ENCODE data around the gene ETFA.
"Not testable (repeated sequence)": the region's sequence is repeated elsewhere in the genome, so short reads cannot be mapped to it uniquely, and the experiment has no call there.

Gene ETFA

DNA sequence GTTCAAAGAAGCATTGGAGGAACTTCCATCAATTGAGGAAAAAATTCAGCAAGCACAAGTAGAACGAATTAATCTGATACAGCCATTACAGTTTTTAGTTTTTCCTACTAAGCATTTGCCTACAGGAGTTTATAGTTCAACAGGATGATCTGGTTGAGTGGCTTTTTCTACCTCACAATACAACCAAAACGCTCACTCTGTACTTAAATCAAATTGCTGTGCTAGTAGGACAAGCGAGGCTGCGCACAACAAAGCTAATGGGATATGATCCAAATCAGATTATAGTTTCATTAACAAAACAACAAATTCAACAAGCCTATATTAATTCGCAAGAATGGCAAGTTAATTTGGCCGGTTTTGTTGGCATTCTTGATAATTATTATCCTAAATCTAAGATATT is 44.2 kb downstream of the ETFA start:
- H3K27ac ChIP-seq: no peak overlapping the region

DNA sequence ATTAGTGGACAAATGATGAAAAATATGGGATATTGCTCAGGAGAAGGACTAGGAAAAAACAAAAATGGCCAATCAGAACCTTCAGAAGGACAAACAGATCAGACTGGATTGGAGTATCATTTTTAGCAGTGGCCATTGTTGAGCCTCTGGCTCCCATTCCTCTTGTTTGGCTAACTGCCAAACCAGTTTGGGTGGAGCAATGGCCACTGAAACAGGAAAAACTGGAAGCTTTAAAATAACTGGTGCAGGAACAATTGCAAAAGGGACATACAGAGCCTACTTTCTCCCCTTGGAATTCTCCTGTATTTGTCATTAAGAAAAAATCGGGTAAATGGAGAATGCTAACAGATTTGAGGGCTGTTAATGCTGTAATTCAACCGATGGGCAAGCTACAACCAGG is 45.5 kb downstream of the ETFA start:
- H3K27ac ChIP-seq; H3K4me2 ChIP-seq; H3K79me2 ChIP-seq (ENCODE audit: insufficient read depth, low read depth); H4K20me1 ChIP-seq (ENCODE audit: insufficient read depth); H3K9ac ChIP-seq; H2AFZ ChIP-seq (ENCODE audit: low read depth); H3K4me1 ChIP-seq (ENCODE audit: low read depth, poor library complexity, severe bottlenecking); H3K36me3 ChIP-seq (ENCODE audit: insufficient read depth); H3K27me3 ChIP-seq (ENCODE audit: insufficient read depth, low read depth); H3K4me3 ChIP-seq (IDR thresholded peaks at IDR 0.05; ENCODE audit: insufficient read depth, low read depth, low read length): not testable (repeated sequence)

More for the DNA sequence above, 44.2 kb downstream of the ETFA start:
- no peak overlapping the region for H2AFZ ChIP-seq (ENCODE audit: low read depth)
- H3K27me3 ChIP-seq (ENCODE audit: insufficient read depth, low read depth): no peaks in the 10 kb centered on the region
- peaks cover 9% of the 10 kb centered on the region; the same call in 1 of the 2 replicates for H3K36me3 ChIP-seq (ENCODE audit: insufficient read depth)
- no peak overlapping the region for H3K4me3 ChIP-seq (IDR thresholded peaks at IDR 0.05; ENCODE audit: insufficient read depth, low read depth, low read length)
- H3K4me1 ChIP-seq (ENCODE audit: low read depth, poor library complexity, severe bottlenecking): no peaks in the 10 kb centered on the region
- no peak overlapping the region for H3K4me2 ChIP-seq
- no peak overlapping the region for H3K9ac ChIP-seq
- H3K79me2 ChIP-seq (ENCODE audit: insufficient read depth, low read depth): no peaks in the 10 kb centered on the region
- TF ChIP-seq, protein P1, sequence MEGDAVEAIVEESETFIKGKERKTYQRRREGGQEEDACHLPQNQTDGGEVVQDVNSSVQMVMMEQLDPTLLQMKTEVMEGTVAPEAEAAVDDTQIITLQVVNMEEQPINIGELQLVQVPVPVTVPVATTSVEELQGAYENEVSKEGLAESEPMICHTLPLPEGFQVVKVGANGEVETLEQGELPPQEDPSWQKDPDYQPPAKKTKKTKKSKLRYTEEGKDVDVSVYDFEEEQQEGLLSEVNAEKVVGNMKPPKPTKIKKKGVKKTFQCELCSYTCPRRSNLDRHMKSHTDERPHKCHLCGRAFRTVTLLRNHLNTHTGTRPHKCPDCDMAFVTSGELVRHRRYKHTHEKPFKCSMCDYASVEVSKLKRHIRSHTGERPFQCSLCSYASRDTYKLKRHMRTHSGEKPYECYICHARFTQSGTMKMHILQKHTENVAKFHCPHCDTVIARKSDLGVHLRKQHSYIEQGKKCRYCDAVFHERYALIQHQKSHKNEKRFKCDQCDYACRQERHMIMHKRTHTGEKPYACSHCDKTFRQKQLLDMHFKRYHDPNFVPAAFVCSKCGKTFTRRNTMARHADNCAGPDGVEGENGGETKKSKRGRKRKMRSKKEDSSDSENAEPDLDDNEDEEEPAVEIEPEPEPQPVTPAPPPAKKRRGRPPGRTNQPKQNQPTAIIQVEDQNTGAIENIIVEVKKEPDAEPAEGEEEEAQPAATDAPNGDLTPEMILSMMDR (conservative IDR thresholded peaks at IDR 0.05; ENCODE audit: low read depth, low read length): no peak
- no peaks in the 10 kb centered on the region for H4K20me1 ChIP-seq (ENCODE audit: insufficient read depth)

DNA sequence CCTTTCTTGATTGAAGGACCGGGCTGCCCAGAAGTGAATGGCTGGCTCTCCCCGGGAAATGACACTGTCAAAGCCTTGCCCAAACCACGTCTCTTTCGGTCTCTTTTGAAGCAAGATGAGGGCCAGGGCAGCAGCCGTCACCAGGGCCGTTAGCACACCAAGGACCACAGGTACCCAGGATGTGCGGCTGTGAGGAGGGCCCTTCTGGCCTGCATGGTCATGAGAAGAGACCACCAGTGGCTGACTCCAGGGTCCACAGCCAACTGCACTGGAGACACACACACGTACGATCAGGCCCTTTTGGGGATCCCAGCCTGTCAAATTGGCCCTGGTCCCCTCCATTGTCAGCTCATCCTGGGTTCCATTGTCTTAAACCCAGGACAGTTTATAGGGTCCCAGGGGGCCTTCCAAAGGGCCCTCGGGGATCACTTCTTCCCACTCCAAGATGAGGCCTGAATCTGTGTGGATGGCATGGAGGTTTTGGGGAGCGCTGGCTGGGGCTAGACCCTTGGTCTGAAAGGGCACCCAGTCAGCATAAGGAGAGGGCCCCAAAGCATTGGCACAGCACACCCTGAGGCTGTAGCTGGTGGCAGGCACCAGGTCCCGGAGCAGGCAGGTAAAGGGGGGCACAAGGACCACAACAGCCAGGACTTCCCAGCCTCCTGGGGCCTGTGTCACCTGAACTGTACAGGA is 50.9 kb downstream of the ETFA start:
- no peak overlapping the region for H3K27ac ChIP-seq
- H3K36me3 ChIP-seq (ENCODE audit: insufficient read depth): peaks cover 6% of the 10 kb centered on the region; the same call in 1 of the 2 replicates

DNA sequence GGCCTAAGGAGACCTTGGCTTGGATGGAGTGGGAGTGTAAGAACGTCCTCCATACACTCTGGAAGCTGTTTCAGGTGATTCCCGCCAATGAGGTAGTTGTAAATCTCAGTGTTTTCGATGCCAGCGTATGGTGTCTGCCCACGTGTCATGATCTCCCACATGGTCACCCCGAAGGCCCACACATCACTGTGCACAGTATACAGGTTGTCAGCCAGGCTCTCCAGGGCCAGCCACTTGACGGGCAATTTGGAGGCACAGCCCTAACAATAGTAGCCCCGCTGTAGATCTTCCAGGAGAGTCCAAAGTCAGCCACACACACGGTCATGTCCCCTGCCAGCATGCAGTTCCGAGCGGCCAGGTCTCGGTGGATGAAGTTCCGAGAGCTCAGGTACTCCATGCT is 51.9 kb downstream of the ETFA start:
- Histone ChIP-seq H3K79me2 (ENCODE audit: insufficient read depth, low read depth) (no peaks in the 10 kb centered on the region), H3K4me3 (IDR thresholded peaks at IDR 0.05; ENCODE audit: insufficient read depth, low read depth, low read length) (no peak overlapping the region), H3K27me3 (ENCODE audit: insufficient read depth, low read depth) (no peaks in the 10 kb centered on the region), H2AFZ (ENCODE audit: low read depth) (no peak overlapping the region), H3K4me1 (ENCODE audit: low read depth, poor library complexity, severe bottlenecking) (no peaks in the 10 kb centered on the region), H4K20me1 (ENCODE audit: insufficient read depth) (no peaks in the 10 kb centered on the region), H3K9ac (no peak overlapping the region), H3K27ac (no peak overlapping the region), H3K4me2 (no peak overlapping the region), H3K36me3 (ENCODE audit: insufficient read depth) (peaks cover 6% of the 10 kb centered on the region; the same call in 1 of the 2 replicates)
- TF ChIP-seq, protein P1 (conservative IDR thresholded peaks at IDR 0.05; ENCODE audit: low read depth, low read length): no peak

More for the DNA sequence above, 50.9 kb downstream of the ETFA start:
- Histone ChIP-seq H3K9ac (no peak overlapping the region), H3K27me3 (ENCODE audit: insufficient read depth, low read depth) (no peaks in the 10 kb centered on the region), H2AFZ (ENCODE audit: low read depth) (no peak overlapping the region), H4K20me1 (ENCODE audit: insufficient read depth) (no peaks in the 10 kb centered on the region), H3K79me2 (ENCODE audit: insufficient read depth, low read depth) (no peaks in the 10 kb centered on the region), H3K4me3 (IDR thresholded peaks at IDR 0.05; ENCODE audit: insufficient read depth, low read depth, low read length) (no peak overlapping the region), H3K4me2 (no peak overlapping the region), H3K4me1 (ENCODE audit: low read depth, poor library complexity, severe bottlenecking) (no peaks in the 10 kb centered on the region)
- TF ChIP-seq, protein P1 (conservative IDR thresholded peaks at IDR 0.05; ENCODE audit: low read depth, low read length): no peak

DNA sequence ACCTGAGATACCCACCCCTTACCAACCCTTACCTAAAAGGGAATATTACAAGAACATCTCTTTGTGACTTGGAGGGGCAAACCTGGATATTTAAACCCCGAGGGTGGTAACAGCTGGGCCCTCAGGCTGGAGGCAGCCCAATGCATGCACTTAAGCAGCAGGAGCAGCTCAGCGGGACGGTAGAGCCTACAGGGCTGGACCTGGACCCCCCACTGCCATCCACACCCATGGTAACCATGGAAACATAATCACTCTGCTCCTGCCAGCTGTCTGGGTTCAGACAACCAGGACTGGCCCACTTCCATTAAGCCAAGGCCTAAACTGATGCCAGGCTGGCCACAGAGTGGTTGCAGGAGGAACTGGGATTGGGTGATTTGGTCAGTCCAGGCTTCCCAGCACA is 52.8 kb downstream of the ETFA start:
- Histone ChIP-seq H3K9ac (no peak overlapping the region), H3K4me2 (no peak overlapping the region), H3K4me3 (IDR thresholded peaks at IDR 0.05; ENCODE audit: insufficient read depth, low read depth, low read length) (no peak overlapping the region), H3K27me3 (ENCODE audit: insufficient read depth, low read depth) (no peaks in the 10 kb centered on the region), H3K79me2 (ENCODE audit: insufficient read depth, low read depth) (no peaks in the 10 kb centered on the region), H3K4me1 (ENCODE audit: low read depth, poor library complexity, severe bottlenecking) (no peaks in the 10 kb centered on the region), H3K36me3 (ENCODE audit: insufficient read depth) (peaks cover 6% of the 10 kb centered on the region; the same call in 1 of the 2 replicates), H4K20me1 (ENCODE audit: insufficient read depth) (no peaks in the 10 kb centered on the region), H2AFZ (ENCODE audit: low read depth) (no peak overlapping the region), H3K27ac (no peak overlapping the region)
- TF ChIP-seq, protein P1 (conservative IDR thresholded peaks at IDR 0.05; ENCODE audit: low read depth, low read length): no peak

Data from KMS-11 (cell line).